Hematopoietic multipotent progenitor cell treated with erythropoietin and hydrocortisone succinate and interleukin-3 and kit ligand, for 6 days (in vitro differentiated cells): ENCODE measurements around the gene FGF6.
A peak's percentile ranks its signal among the peaks of the same experiment; 100 is the strongest.

Source experiments
- DNase-seq: peaks from one replicate; pipeline ENCODE4 v3.0.0-alpha.2; 2015

The FGF6 gene

GRCh38 chr12:4446335-4446734 is 720 bp upstream of the FGF6 start:
- no peak for DNase-seq

DNA sequence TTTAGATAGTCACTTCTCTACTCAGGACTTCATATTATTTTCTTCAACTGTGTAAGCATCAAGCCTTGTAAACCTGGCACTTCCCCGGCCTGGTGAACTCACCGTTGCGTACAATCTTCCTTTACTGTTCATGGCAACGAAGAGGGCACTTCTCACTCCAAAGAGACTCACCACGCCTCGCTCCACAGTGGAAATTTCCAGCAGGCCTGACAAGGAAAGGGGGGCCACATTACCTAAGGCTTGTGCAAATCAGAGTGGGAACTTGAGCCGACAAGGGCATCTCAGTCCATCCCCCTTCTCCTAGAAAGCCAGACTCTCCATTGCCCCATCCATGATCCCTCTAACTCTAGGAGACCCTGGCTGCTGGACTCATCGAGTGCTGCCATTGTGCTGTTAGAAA is 1.6 kb downstream of the FGF6 start:
- no peak for DNase-seq

DNA sequence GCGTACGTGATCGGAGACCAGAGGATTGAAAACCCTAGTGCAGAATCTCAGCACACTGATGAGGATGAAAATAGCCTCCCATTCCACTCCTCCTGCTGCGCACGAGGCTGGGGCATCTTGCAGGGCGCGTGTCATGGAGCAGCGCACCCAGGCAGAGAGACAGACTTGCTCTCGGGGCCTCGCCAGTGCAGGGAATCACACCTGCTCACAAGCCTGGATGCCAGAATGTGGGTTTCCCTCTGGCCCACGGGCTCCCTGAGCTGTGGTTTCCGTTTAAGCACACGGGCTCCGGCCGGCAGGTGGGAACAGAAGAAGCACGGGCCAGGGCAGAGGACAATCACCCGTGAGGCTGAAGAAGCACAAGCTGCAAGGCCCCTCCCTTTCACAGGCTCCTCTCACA is 2.0 kb downstream of the FGF6 start:
- DNase-seq, result no peak

DNA sequence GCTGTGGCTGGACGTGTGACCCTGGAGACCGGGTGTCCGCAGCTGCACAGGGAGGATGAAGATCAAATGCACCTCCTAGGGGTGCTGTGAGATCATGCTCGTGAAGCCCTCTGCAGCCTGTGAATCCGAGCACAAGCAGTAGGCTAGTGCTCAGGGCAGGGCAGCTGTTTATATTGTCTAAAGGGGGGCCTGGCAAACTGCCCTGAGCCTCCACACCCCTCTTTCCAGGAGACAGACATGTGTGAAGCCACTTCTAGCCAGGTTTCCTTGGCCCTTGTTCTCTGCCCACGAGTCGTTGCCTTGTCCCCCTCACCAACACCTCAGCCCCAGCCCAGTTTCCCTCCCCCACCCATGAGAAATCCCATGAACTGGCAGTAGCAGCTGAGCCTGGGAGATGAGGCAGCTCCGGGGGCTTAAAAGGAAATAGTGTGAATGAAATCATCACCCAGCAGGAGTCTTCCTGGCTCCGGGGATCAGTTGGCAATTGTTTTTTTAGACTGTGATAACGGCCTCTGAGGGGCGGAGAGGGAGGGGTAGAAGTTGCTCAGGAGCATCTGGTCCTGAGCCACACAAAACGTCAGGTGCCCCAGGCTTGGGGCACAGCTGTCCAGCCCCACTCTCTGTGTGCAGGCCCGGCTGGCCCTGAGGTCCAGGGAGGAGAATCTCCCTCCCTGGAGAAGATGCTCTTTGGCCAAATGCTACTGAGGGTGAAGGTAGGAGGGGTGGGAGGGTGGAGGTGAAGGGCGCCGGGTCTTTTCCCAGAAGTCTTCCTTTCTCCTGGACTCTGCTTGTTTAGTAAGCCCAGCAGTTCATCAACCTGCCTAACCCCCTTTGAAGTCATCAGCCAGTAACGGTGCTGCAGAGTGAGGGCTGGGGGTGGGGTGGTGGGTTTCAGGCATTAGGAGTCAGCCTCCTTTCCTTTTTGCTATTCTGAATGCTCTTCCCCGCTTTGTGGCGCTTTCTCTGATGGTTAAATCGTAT is 4.0 kb downstream of the FGF6 start:
- no peak for DNase-seq

DNA sequence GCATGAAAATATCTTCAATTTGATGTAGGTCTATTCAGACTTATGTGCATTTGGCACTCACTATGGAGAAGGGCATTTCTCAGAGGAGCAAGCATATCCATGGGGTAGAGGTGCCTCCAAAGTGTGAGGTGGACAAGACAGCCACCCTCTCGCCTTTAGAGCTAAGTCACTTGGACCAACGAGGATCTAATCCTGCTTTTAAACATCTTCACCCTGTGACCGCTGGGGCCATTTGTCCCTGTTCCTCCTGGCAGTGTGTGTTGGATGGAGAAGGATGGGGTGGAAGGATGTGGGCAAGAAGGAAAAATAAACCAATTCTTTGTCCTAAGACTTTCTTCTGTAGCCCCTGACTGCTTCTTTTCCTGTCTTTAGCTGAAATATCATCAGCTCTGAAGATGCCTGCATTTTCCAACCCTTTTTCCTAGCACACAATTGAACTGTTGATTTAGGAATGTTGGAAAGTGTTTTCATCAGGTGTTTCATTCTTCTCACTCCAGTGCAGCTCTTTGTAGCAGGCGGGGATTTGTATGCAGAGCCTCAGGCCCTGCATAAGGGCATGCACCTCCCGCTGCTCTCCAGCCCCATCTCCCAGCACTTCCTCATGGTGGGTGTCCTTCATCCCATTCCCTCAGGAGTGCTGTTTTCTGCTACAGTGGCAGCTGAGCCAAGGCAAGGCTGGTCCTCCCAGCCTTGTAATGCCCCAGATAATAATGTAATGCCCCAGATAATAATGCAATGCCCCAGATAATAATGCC is 5.3 kb downstream of the FGF6 start:
- no peak for DNase-seq

GRCh38 chr12:4439736-4440135 is 5.9 kb downstream of the FGF6 start:
- no peak for DNase-seq

DNA sequence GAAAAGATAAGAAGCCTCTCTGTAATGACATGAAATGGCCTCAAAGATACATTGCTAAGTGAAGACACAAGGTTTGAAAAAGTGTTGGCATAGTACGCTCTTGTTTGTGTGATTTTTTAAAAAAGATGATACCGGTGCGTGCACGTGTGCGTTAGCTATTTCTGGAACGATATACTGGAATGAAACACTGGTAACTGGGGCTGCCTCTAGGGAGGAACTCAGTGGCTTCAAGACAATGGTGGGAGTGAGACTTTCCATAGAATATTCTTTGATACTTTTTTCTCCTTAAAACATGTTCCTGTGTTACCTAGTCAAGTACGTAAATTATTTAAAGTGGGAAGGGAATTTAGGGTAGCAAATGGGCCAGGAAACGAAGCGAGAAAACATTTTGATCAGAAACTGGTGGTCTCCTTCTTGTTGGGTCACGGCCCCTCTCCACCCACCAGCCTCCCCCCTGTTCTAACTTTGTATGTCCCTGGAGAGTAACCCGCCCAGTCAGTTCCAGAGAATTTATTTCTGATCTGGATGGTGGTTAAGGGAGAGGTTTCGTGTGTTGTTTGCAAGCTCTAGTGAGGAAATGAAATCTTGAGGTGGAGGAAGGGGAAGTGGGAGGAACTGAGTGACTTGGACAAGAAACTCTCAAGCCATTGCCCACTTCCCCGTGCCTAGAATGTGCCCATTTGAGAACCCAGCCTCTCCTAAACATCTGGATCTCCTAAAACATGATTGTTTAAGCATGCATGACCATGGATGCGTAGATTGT is 6.6 kb downstream of the FGF6 start:
- DNase-seq, result no peak

- no peak for DNase-seq
These were observed 10.1 kb downstream of the FGF6 start for GRCh38 chr12:4435537-4435936.

- peak; percentile 33 for DNase-seq
These were observed 10.7 kb downstream of the FGF6 start for GRCh38 chr12:4434706-4435425.

DNA sequence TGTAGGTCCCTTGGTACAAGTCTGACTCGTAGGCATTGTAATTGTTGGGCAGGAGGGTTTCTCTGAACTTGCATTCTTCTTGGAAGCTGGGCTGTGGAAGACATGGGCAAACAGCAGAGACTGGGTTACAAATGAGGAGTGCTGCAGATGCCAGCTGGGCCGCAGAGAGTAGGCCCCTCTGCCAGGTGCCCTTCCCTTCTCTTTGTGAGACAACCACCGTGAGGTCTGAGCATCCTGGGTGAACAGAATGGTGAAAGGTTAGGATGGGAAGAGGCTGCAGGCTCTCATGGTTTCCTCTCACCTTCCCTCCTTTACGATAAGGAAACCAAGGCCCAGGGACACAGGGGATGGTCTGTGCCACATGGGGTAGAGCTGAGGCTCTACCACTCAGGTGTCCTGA is 11.3 kb downstream of the FGF6 start:
- no peak for DNase-seq

DNA sequence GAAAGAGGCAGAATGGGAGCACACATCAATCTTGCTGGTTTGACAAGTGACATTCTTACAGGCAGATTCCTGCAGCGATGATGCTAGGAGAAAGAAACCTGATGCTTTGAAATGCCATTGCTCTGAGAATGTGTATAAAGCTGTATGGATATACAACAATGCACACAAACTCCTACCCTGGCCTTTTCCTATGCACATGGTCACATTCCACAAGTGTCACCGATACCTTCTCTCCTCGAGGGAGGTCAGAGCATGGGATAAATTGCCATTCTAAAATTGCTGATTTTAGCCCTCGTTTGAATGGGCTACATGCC is 11.9 kb downstream of the FGF6 start:
- no peak for DNase-seq

DNA sequence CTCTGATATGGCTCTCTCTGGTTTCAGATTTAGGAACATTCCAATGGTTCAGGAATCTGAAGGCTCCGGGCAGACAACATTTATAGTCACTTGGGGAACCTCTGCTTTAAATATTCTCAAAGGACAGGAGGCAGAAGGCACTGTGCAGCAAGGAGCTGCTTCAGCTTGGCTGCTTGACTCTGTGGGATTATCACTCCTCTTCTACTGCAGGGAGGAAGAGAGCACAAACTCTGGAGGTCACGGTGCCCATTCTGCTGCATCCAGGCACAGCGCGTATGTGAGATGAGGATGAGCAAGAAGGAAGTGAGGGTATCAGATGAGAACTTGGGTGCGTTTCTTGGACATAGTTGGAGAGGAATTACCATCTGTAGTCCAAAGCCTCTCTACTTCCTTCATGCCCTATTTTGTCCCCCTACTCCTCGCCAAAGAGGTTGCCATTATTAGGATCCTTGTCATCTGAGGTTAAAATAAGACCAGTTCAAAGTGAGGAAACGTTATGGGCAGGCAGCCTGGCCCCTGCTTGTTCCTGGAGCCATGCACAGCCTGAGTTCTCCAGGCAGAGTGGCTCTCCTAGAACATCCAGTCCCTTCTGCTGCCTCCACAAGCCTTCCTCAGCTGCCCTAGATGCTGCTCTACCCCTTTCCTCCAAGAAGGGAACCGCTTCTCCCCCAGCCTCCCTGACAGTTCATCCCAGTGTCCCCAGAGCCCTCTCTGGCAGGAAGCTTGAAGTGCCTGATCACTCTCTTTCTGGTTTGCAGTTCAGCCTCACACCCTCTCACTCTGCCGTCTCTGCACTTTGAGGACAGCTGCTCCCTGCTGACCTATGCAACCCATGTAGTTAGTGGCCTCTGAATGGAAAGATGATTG is 12.5 kb downstream of the FGF6 start:
- DNase-seq, result no peak

DNA sequence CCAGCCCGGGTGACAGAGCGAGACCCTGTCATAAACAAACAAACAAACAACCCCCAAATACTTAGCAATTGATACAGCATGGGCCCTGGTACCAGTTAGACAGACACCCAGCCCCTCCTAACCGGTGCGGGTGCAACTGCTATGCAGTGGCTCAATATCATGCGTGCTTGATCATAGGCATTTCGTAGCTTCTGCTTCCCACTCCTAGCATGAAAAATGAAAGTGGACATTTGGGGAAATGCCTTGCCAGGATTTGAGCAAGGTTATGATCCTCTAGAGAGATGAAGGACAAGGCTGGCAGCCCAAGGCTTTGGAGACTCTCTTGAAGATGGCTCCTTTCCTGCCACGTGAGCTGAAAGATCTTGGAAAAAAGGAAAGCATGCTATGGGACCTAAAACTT is 13.7 kb downstream of the FGF6 start:
- no peak for DNase-seq

- DNase-seq, result no peak
These were observed 14.2 kb downstream of the FGF6 start for GRCh38 chr12:4431436-4431835.

DNA sequence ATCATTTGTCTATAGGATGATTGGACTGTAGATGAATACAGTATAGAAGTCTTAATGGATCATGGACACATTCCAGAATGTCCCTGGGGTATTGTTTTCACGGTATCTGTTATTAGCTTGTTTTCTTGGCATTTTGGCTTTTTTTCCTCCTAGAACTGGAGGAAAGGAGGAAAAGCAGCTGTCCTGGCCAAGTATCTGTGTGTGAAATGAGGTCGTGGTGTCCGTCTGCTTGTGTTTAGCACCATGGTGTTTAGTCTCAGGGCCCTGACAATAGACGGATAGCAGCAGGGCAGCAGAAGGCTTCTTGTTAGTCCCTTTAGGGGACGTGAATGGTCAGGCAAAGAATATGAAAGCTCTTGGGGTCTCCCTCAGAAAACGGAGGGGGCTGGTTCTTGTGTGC is 21.2 kb downstream of the FGF6 start:
- no peak for DNase-seq

DNA sequence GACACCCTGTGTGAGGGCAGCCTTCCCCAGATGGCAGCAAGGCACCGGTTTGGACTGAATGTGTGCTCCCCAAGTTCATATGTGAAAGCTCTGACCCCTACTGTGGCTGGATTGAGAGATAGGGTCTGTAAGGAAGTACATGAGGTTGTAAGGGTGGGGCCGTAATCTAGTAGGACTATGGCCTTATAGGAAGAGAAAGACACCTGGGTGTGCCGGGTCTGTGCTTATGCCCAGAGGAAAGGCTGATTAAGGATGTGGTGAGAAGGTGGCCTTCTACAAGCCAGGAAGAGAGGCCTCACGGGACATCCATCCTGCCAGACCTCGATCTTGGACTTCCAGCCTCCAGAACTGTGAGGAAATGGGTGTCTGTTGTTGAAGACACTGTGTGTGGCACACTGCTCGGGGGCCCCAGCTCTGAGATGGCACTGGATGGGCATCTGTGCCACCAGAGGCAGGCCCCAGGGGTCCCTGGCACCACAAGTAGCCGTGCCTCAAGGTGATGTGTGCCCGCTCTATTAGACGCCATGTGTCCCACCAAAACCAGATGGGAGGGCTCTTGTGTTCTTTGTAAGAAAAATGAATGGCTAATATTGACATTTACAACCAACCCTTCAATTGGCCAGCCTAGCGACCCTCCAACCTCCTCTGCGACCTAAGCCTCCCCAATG is 22.0 kb downstream of the FGF6 start:
- DNase-seq, result no peak

DNA sequence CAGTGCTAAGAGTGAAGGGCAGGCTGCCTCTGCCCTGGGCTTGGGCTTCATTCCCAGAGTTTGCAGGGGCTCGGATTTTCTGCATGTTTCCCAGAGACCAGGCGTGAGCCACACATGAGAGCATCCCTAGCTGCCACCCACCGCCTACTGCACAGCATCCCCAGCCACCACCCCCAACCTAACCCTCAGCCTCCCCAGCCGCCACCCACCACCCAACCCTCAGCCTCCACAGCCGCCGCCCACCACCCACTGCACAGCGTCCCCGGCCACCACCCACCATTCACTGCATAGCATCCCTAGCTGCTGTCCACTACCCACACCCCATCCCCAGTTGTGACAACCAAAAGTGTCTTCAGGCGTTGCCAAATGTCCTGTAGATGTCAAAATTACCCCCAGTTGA is 22.6 kb downstream of the FGF6 start:
- no peak for DNase-seq

DNA sequence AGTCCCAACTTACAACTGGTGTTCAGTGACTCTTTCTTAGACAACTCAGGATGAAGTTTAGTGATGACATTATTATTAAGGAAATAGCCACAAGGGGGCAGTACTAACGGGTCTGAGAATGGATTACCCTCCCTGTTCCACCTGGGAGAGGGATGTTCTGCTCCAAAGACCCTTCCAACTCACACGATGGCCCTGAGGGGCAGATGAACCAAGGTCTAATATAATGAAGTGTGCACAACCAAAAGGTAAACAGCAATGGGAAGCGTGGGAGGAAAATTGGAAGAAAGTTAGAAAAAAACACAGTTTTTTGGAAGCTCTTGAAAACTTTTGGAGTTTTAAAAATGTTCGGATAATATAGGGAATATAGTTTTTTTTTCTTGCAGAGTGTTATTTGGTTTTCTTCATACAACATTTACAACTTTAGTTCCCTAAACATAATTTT is 24.0 kb downstream of the FGF6 start:
- peak; percentile 80 for DNase-seq

- DNase-seq, result no peak
These were observed 25.4 kb downstream of the FGF6 start for GRCh38 chr12:4420138-4420670.

DNA sequence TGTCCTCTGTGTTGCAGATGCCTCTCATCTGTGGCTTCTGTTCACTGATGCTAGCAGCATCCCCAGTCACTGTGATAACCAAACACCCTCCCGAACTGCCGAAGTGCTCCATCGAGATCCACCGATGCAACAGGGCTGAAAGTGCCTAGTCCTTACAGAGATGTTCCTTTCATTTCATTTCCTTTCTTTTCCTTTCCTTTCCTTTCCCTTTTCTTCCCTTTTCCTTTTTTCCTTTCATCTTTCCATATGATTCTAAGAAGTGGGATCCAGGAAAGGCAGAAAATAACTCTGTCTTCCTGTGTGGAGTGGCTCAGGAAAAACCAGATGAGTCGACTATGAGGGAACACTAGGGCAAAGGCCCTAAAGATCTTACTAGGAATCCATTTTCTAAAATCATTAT is 26.7 kb downstream of the FGF6 start:
- no peak for DNase-seq

DNA sequence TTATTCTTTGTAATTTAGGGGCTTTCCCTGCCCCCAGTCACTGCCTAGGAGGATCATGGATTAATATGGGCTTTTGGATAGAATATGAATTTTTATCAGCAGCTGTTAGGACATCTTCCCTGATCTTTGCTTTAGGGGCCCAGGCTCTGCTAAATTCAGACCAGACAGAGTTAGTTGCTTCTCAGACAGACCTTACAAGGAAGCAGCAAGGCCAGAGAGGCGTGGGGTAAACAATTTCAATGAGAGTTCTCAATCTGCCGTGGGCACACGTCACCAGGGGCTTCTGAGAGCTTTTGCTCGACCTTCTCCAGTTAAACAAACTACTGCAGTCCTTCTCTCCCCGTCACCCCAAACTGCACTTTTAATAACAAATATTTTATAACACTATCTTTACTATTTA is 27.7 kb downstream of the FGF6 start:
- DNase-seq, result no peak
